IPS DF 6.9 (cell line): Measurements from ENCODE around the gene MBOAT2.
"Not testable (repeated sequence)": the region's sequence is repeated elsewhere in the genome, so short reads cannot be mapped to it uniquely, and the experiment has no call there.

Source experiments
- DNase-seq: peaks from one replicate; pipeline ENCODE4 v3.0.0-alpha.2; 2013; ENCODE audit warnings: low read depth, low spot score
- H3K27ac ChIP-seq: one replicate; pipeline ENCODE4 v1.5.1; 2013; ENCODE audit warnings: low read length, control low read depth
- H3K27me3 ChIP-seq: 2 replicates; pipeline ENCODE4 v1.6.1; 2013; ENCODE audit warnings: mild to moderate bottlenecking, low read length; ENCODE audit not compliant: control insufficient read depth, insufficient read depth
- H3K36me3 ChIP-seq: 2 replicates; pipeline ENCODE4 v1.6.1; 2013; ENCODE audit warnings: low read length; ENCODE audit not compliant: control insufficient read depth, insufficient read depth
- H3K4me1 ChIP-seq: 2 replicates; pipeline ENCODE4 v1.6.1; 2013; ENCODE audit warnings: low read length; ENCODE audit not compliant: control insufficient read depth, insufficient read depth
- H3K4me3 ChIP-seq: 2 replicates; pipeline ENCODE4 v1.5.1; 2013; ENCODE audit warnings: mild to moderate bottlenecking, low read length
- H3K9me3 ChIP-seq: 2 replicates; pipeline ENCODE4 v1.6.1; 2013; ENCODE audit warnings: low read length, inconsistent platforms; ENCODE audit not compliant: control insufficient read depth, insufficient read depth
- WGBS: extraction: QIAGEN DNeasy Blood & Tissue Kit; methylation state at CpG from one replicate; pipeline ENCODE4 v1.1.7; 2013; ENCODE audit warnings: mixed read lengths, missing lambda C conversion rate; ENCODE audit not compliant: insufficient read length, insufficient coverage; 5-methylcytosine and 5-hydroxymethylcytosine counted together

Gene MBOAT2

DNA sequence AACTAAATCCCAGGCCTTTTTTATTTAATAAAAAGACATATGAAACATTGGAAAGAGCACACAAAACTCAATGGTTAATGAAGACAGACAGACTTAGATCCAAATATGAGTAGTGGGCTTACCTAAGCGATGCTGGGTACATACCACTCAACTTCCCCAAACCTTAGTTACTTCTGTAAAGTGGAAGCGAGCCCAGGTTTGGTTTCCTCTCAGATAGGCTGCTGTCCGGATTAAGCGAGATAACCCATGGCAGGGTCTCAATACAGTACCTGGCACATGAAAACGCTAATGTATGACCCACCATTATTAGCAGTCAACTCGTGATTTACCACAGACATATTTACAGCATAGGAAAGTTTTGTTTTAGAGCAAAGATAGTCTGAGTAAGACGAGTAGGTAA lies 21.6 kb downstream of the MBOAT2 start:
- H3K27ac ChIP-seq: no peak overlapping the region
- no peak for DNase-seq
- WGBS: no CpG with 5 or more reads among the region's 7 CpGs
- no peaks in the 10 kb centered on the region for H3K9me3 ChIP-seq
- H3K4me3 ChIP-seq: no peak overlapping the region
- no peaks in the 10 kb centered on the region for H3K4me1 ChIP-seq
- no peaks in the 10 kb centered on the region for H3K27me3 ChIP-seq
- no peaks in the 10 kb centered on the region for H3K36me3 ChIP-seq

DNA sequence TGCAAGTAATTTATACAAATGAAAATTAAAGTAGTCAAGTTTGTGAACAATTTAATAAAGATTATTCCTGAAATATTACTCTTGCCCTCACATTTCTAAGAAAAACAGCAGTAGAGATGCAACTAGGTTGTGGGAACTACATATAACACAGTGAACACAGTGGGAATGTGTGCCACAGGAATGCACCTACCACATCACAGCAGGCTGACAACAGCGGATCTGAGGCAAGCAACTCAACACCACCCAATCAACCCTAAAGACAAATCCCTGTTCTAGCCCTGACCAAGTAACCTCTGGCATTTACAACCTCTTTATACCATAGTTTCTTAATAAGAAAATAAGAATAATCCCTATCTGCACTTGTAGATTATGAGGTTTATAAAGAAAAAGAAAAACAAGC lies 23.4 kb downstream of the MBOAT2 start:
- no CpG with 5 or more reads among the region's 1 CpG for WGBS
- Histone ChIP-seq H3K4me3 (no peak overlapping the region), H3K36me3 (no peaks in the 10 kb centered on the region), H3K27me3 (no peaks in the 10 kb centered on the region), H3K4me1 (no peaks in the 10 kb centered on the region), H3K9me3 (no peaks in the 10 kb centered on the region), H3K27ac (no peak overlapping the region)
- no peak for DNase-seq

DNA sequence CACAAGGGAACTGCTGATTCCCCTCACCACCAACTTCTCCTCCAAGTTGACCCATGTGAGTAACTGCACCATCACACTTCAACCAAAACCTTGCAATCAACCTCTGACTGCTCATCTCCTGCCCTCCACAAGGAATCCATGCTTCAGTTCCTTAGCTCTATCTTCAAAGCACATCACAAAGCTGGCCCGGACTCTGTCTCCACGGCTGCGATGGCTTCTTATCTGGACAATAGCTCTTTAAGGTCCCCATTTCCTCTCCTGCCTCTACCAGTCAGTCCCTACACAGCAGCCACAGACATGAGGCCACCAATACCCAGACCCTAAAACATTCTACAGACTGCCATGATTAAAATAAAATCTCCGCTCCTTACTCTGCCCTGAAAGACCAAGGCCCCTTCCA lies 25.7 kb downstream of the MBOAT2 start:
- Histone ChIP-seq H3K27me3 (no peaks in the 10 kb centered on the region), H3K36me3 (no peaks in the 10 kb centered on the region), H3K27ac (no peak overlapping the region), H3K4me1 (no peaks in the 10 kb centered on the region), H3K4me3 (no peak overlapping the region), H3K9me3 (no peaks in the 10 kb centered on the region)
- WGBS: no CpG with 5 or more reads among the region's 4 CpGs
- no peak for DNase-seq

DNA sequence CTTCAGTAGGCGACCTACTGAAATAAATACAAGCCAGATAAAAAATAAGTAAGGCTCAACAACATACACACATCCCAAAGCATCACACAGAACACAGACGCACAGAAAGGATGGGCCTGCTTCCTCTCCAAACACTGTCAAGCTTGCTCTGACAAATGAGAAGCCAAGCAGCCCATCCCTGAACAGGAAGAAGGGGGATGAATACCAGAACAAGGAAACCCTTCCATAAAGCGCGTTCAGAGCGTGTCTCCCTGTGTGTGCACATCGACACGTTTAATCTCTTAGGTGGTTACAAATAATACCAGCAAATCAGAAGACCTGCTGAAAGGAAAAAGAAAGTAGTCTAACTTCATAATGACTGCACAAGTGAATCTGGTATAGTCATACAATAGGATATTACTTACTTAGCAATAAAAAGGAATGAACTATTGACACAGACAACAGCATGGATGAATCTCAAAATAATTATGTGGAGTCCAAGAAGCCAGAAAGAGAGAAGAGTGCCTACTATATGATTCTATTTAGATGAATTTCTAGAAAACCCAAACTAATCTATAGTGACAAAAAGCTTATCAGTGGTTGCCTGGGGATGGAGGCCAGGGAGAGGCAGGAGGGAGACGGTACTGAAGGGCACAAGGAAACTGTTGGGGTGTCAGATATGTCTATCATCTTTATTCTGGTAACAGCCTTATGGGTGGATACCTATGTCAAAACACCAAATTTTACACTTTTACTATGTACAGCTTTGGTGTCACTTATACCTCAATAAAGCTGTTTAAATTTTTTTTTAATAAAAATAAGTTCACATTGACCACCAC lies 26.8 kb downstream of the MBOAT2 start:
- no peaks in the 10 kb centered on the region for H3K27me3 ChIP-seq
- H3K27ac ChIP-seq: no peak overlapping the region
- no peaks in the 10 kb centered on the region for H3K9me3 ChIP-seq
- H3K4me3 ChIP-seq: no peak overlapping the region
- H3K36me3 ChIP-seq: no peaks in the 10 kb centered on the region
- DNase-seq: no peak
- WGBS: no CpG with 5 or more reads among the region's 8 CpGs
- H3K4me1 ChIP-seq: no peaks in the 10 kb centered on the region

DNA sequence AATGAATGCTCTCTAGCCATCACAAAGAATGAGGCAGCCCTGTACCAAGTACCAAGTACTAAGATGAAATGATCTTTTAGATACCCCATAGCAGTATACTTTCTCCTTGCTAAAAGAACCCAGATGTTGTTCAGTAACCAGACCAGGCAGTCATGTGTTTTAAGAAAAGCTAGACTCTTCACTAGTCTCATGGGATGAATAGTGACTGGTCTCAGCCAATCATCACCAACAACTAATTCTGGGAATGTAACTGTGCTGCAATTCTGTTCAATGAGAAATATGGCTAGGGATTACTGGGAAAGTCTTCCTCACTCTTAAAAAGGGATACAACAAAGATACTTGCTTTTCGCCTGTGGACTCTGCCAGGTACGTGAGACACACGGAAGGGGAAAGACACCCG lies 29.5 kb downstream of the MBOAT2 start:
- no peaks in the 10 kb centered on the region for H3K4me1 ChIP-seq
- H3K9me3 ChIP-seq: no peaks in the 10 kb centered on the region
- WGBS: no CpG with 5 or more reads among the region's 4 CpGs
- H3K36me3 ChIP-seq: no peaks in the 10 kb centered on the region
- no peaks in the 10 kb centered on the region for H3K27me3 ChIP-seq
- no peak overlapping the region for H3K27ac ChIP-seq
- no peak overlapping the region for H3K4me3 ChIP-seq
- DNase-seq: no peak

DNA sequence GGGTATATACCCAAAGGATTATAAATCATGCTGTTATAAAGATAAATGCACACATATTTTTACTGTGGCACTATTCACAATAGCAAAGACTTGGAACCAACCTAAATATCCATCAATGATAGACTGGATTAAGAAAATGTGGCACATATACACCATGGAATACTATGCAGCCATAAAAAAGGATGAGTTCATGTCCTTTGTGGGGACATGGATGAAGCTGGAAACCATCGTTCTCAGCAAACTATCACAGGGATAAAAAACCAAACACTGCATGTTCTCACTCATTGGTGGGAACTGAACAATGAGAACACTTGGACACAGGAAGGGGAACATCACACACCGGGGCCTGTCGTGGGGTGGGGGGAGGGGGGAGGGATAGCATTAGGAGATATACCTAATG lies 30.5 kb downstream of the MBOAT2 start:
- not testable (repeated sequence) for H3K9me3 ChIP-seq, H3K36me3 ChIP-seq, H3K27ac ChIP-seq, H3K4me3 ChIP-seq, H3K4me1 ChIP-seq, H3K27me3 ChIP-seq, DNase-seq
- WGBS: no CpG with 5 or more reads among the region's 3 CpGs

DNA sequence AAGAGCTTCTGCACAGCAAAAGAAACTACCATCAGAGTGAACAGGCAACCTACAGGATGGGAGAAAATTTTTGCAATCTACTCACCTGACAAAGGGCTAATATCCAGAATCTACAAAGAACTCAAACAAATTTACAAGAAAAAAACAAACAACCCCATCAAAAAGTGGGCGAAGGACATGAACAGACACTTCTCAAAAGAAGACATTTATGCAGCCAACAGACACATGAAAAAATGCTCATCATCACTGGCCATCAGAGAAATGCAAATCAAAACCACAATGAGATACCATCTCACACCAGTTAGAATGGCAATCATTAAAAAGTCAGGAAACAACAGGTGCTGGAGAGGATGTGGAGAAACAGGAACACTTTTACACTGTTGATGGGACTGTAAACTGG lies 30.9 kb downstream of the MBOAT2 start:
- DNase-seq, H3K27ac ChIP-seq, H3K4me1 ChIP-seq, H3K27me3 ChIP-seq, H3K36me3 ChIP-seq, H3K9me3 ChIP-seq, H3K4me3 ChIP-seq: not testable (repeated sequence)
- WGBS: no CpG with 5 or more reads among the region's 1 CpG

DNA sequence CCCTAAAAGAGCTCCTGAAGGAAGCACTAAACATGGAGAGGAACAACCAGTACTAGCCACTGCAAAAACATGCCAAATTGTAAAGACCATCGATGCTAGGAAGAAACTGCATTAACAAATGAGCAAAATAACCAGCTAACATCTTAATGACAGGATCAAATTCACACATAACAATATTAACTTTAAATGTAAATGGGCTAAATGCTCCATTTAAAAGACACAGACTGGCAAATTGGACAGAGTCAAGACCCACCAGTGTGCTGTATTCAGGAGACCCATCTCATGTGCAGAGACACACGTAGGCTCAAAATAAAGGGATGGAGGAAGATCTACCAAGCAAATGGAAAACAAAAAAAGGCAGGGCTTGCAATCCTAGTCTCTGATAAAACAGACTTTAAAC lies 34.1 kb downstream of the MBOAT2 start:
- H3K27ac ChIP-seq, H3K27me3 ChIP-seq, H3K36me3 ChIP-seq, DNase-seq, H3K4me1 ChIP-seq, H3K9me3 ChIP-seq, H3K4me3 ChIP-seq: not testable (repeated sequence)
- WGBS: no CpG with 5 or more reads among the region's 2 CpGs

DNA sequence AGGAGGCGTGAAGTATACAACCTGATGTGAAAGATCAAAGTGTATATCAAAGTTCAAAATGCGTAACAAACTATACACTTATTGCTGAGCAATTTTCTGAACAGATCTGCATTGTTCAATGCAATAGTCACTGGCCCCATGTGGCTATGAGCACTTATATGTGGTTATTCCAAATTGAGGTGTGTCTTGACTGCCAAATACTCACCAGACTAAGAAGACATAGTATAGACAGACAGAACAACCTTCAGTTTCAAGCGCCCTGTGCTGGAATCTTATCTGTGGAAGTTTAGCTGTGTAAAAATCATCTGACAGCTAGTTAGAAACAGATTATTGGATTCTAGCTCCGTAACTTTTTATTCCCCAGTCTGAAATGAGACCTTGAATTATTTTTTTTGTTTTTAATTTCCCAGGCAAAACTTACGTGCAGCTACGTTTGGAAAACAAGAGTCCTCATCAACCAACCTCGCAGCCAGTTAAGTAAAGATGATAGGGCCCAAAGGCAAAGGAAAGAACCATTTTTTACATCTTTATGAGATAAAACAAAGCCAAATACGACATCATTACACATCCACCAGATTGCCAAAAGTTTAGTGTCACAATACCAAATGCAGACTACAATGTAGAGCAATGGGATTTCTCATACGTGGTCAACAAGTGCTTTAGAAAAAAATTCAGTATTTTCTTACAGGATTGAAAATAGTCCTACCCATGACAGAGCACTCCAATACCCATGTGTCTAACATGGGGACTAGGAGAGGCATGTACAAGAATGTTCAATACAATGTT lies 37.2 kb downstream of the MBOAT2 start:
- Histone ChIP-seq H3K27me3 (no peaks in the 10 kb centered on the region), H3K27ac (no peak overlapping the region), H3K4me1 (no peaks in the 10 kb centered on the region), H3K36me3 (no peaks in the 10 kb centered on the region), H3K9me3 (no peaks in the 10 kb centered on the region), H3K4me3 (no peak overlapping the region)
- WGBS: no CpG with 5 or more reads among the region's 9 CpGs
- DNase-seq: no peak

DNA sequence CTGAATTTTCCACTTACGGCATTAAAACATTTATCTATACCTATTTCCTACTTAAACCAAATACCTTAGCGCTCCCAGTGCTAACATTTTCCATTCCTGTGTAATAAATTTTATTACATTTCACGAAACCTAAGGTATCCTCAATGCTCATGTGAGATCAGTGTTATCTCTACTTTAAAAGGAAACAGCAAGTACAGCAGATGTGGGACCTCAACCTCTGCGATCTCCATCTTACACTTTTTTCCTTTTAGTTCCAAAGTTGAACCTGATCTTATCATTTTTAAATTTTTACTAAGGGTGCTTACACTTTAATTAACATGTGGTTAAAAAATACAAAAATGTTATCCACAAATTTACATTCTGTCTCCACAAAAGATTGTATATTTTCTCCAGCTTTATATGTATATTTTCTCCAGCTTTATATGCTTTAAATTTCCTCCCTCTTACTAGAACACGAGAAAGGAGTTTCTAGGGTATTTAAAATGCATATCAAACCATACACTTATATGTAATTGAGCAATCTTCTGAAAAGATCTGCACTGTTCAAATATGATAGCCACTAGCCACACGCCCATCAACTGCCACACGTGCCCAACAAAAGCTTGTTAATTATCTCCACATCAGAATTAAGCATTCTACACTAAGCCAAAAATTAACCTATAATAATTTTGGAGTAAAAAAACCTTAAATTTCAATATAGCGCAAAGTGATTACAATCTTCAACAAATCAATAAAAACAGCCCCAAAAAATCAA lies 38.1 kb downstream of the MBOAT2 start:
- DNase-seq: no peak
- Histone ChIP-seq H3K9me3 (no peaks in the 10 kb centered on the region), H3K4me1 (no peaks in the 10 kb centered on the region), H3K36me3 (no peaks in the 10 kb centered on the region), H3K4me3 (no peak overlapping the region), H3K27ac (no peak overlapping the region), H3K27me3 (no peaks in the 10 kb centered on the region)
- WGBS: 100% methylated on average over 3 of the region's 8 CpGs
